ENCODE data around the gene TENT5C. TPM values are rescaled to one million over a fixed set of nuclear protein-coding genes. Genes with fewer than 3 reads are reported as not detected.

TENT5C gene
- total and polyA plus RNA-seq, 9 of the 15 experiments (the other 6 are each of a cell fraction or from before 2014, with no cell fraction given) = 1.8 to 7.7 (median 4.0) TPM

- WGBS (ENCODE audit: insufficient coverage, low coverage, missing lambda C conversion rate) = 77% methylated on average over 15 of the region's 15 CpGs
- TF ChIP-seq TRIM25 (IDR thresholded peaks at IDR 0.05; ENCODE audit: borderline replicate concordance) (no peak), MTA3 (IDR thresholded peaks at IDR 0.05; ENCODE audit: borderline replicate concordance) (no peak), ZNF695 (CRISPR knock-in tag; IDR thresholded peaks at IDR 0.05) (no peak), SRSF9 (IDR thresholded peaks at IDR 0.05; ENCODE audit: borderline replicate concordance, low read depth, low read length) (no peak), SMARCE1 (IDR thresholded peaks at IDR 0.05) (no peak), ZSCAN29 (IDR thresholded peaks at IDR 0.05) (no peak), ZNF696 (CRISPR knock-in tag; conservative IDR thresholded peaks at IDR 0.05) (no peak), KLF6 (CRISPR knock-in tag; IDR thresholded peaks at IDR 0.05; ENCODE audit: borderline replicate concordance) (no peak), HDAC2 (IDR thresholded peaks at IDR 0.05) (no peak), ZNF277 (CRISPR knock-in tag; IDR thresholded peaks at IDR 0.05; ENCODE audit: borderline replicate concordance) (no peak), ZNF274 (IDR thresholded peaks at IDR 0.05; ENCODE audit: borderline replicate concordance, low read depth, low read length) (no peak), NR2C2 (CRISPR knock-in tag; IDR thresholded peaks at IDR 0.05) (no peak), NR2C2 (tag; IDR thresholded peaks at IDR 0.05) (no peak), ZNF354B (CRISPR knock-in tag; IDR thresholded peaks at IDR 0.05) (no peak), TSHZ1 (CRISPR knock-in tag; IDR thresholded peaks at IDR 0.05) (no peak), KDM2B (CRISPR knock-in tag; IDR thresholded peaks at IDR 0.05) (no peak), MXI1 (IDR thresholded peaks at IDR 0.05; ENCODE audit: low read depth, low read length) (no peak), ELF1 (tag; IDR thresholded peaks at IDR 0.05) (no peak), SIRT6 (IDR thresholded peaks at IDR 0.05; ENCODE audit: low read depth, low read length) (no peak)
- ATAC-seq (no peak), FAIRE-seq (no peak), DNase-seq (ENCODE audit: extremely low read depth in 1 of 4, low spot score in 3 of 4) (no peak)
- H3K9me1 ChIP-seq (ENCODE audit: control insufficient read depth, insufficient read depth, low read length) = no peaks in the 10 kb centered on the region
- no peak overlapping the region for H3K4me2 ChIP-seq (ENCODE audit: insufficient read depth, low read length)
- in situ Hi-C loops (cut with MboI) (no loop called here), intact Hi-C loops (cut with micrococcal nuclease) (no loop called here)
- H3K27me3 ChIP-seq (ENCODE audit: control insufficient read depth in 2 of 2, insufficient read depth in 2 of 2, low read length in 2 of 2) = no peaks in the 10 kb centered on the region
- no peaks in the 10 kb centered on the region for H4K20me1 ChIP-seq (replicated peaks; ENCODE audit: control insufficient read depth, insufficient read depth, low read length)
- H3K27ac ChIP-seq (ENCODE audit: extremely low read depth, low read depth, low read length) = no peak overlapping the region
- no peaks in the 10 kb centered on the region for H3K9me3 ChIP-seq (replicated peaks; ENCODE audit: control insufficient read depth, insufficient read depth, low read depth, low read length)
- H3K79me2 ChIP-seq (ENCODE audit: control insufficient read depth, insufficient read depth, low read length) = no peaks in the 10 kb centered on the region
- CTCF ChIA-PET (ENCODE audit: low intra/inter-chr PET ratio) = no interaction called here
- POLR2A ChIA-PET = interaction anchor here (0.6 to 24.8 kb wide), 7 partner anchors 12 to 476 kb away, joined by 3 to 383 read pairs (median 4); partner anchors contain the start of gene TENT5C
- H3K4me3 ChIP-seq = no peak overlapping the region
- no peaks in the 10 kb centered on the region; the same call in 2 of the 3 replicates for H3K36me3 ChIP-seq (ENCODE audit: control insufficient read depth, insufficient read depth, low read length)
- H3K4me1 ChIP-seq (replicated peaks in 1 of 2; ENCODE audit: control insufficient read depth in 2 of 2, insufficient read depth in 2 of 2, low read length in 2 of 2) = peaks cover 9 to 17% of the 10 kb centered on the region in 2 experiments
- H2AFZ ChIP-seq (ENCODE audit: low read depth, low read length) = no peak overlapping the region
- H3K9ac ChIP-seq (ENCODE audit: insufficient read depth in 1 of 2, low read depth in 2 of 2, low read length in 2 of 2) = no peak overlapping the region
- no TSS peak for BruUV-seq (replicated peaks)
Measured at GRCh38 chr1:117630423-117630998, 24.7 kb downstream of the TENT5C start.

Data from K562 (cell line).